ENCODE data around the gene CISH.

The CISH gene

GRCh38 chr3:50650018-50650417, 38.4 kb upstream of the CISH start:
- no peak overlapping the region for H3K4me3 ChIP-seq (ENCODE audit: low read length)
- no peak for TF ChIP-seq CTCF (IDR thresholded peaks at IDR 0.05; ENCODE audit: low read depth, low read length, poor library complexity, severe bottlenecking)
- TF ChIP-seq EZH2phosphoT487 (IDR thresholded peaks at IDR 0.05; ENCODE audit: borderline replicate concordance, low read length): no peak
- H3K4me1 ChIP-seq (ENCODE audit: control insufficient read depth, low read length): no peaks in the 10 kb centered on the region
- no peak overlapping the region for H3K4me2 ChIP-seq (ENCODE audit: low read length)
- no peaks in the 10 kb centered on the region for H3K9me2 ChIP-seq (replicated peaks; ENCODE audit: control insufficient read depth, low read length)
- no peaks in the 10 kb centered on the region for H3K27me3 ChIP-seq (ENCODE audit: control insufficient read depth, low read length)
- H3K9me3 ChIP-seq (ENCODE audit: control insufficient read depth, insufficient read depth, low read length): no peaks in the 10 kb centered on the region
- no peaks in the 10 kb centered on the region for H3K36me3 ChIP-seq (ENCODE audit: control insufficient read depth, low read length)
- H3F3A ChIP-seq (ENCODE audit: control insufficient read depth, insufficient read depth): no peaks in the 10 kb centered on the region
- H3K79me2 ChIP-seq (ENCODE audit: control insufficient read depth, low read length): no peaks in the 10 kb centered on the region
- H3K27ac ChIP-seq (ENCODE audit: low read depth, low read length): no peak overlapping the region
- H4K20me1 ChIP-seq (ENCODE audit: control insufficient read depth, insufficient read depth, low read depth, low read length): no peaks in the 10 kb centered on the region

GRCh38 chr3:50649451-50649931, 37.9 kb upstream of the CISH start:
- Histone ChIP-seq H3K4me3 (ENCODE audit: low read length) (no peak overlapping the region), H3K27ac (ENCODE audit: low read depth, low read length) (no peak overlapping the region), H3K27me3 (ENCODE audit: control insufficient read depth, low read length) (no peaks in the 10 kb centered on the region), H3F3A (ENCODE audit: control insufficient read depth, insufficient read depth) (no peaks in the 10 kb centered on the region), H3K36me3 (ENCODE audit: control insufficient read depth, low read length) (no peaks in the 10 kb centered on the region), H4K20me1 (ENCODE audit: control insufficient read depth, insufficient read depth, low read depth, low read length) (no peaks in the 10 kb centered on the region), H3K9me2 (replicated peaks; ENCODE audit: control insufficient read depth, low read length) (no peaks in the 10 kb centered on the region), H3K79me2 (ENCODE audit: control insufficient read depth, low read length) (no peaks in the 10 kb centered on the region), H3K4me2 (ENCODE audit: low read length) (no peak overlapping the region), H3K9me3 (ENCODE audit: control insufficient read depth, insufficient read depth, low read length) (no peaks in the 10 kb centered on the region), H3K4me1 (ENCODE audit: control insufficient read depth, low read length) (no peaks in the 10 kb centered on the region)
- TF ChIP-seq CTCF (IDR thresholded peaks at IDR 0.05; ENCODE audit: low read depth, low read length, poor library complexity, severe bottlenecking) (no peak), EZH2phosphoT487 (IDR thresholded peaks at IDR 0.05; ENCODE audit: borderline replicate concordance, low read length) (no peak)

GRCh38 chr3:50648944-50649343, 37.4 kb upstream of the CISH start:
- Histone ChIP-seq H3K4me2 (ENCODE audit: low read length) (no peak overlapping the region), H4K20me1 (ENCODE audit: control insufficient read depth, insufficient read depth, low read depth, low read length) (no peaks in the 10 kb centered on the region), H3K9me2 (replicated peaks; ENCODE audit: control insufficient read depth, low read length) (no peaks in the 10 kb centered on the region), H3K4me1 (ENCODE audit: control insufficient read depth, low read length) (no peaks in the 10 kb centered on the region), H3K79me2 (ENCODE audit: control insufficient read depth, low read length) (no peaks in the 10 kb centered on the region), H3K27me3 (ENCODE audit: control insufficient read depth, low read length) (no peaks in the 10 kb centered on the region), H3K4me3 (ENCODE audit: low read length) (no peak overlapping the region), H3K9me3 (ENCODE audit: control insufficient read depth, insufficient read depth, low read length) (no peaks in the 10 kb centered on the region), H3K27ac (ENCODE audit: low read depth, low read length) (no peak overlapping the region), H3K36me3 (ENCODE audit: control insufficient read depth, low read length) (no peaks in the 10 kb centered on the region), H3F3A (ENCODE audit: control insufficient read depth, insufficient read depth) (no peaks in the 10 kb centered on the region)
- TF ChIP-seq EZH2phosphoT487 (IDR thresholded peaks at IDR 0.05; ENCODE audit: borderline replicate concordance, low read length): no peak
- no peak for TF ChIP-seq CTCF (IDR thresholded peaks at IDR 0.05; ENCODE audit: low read depth, low read length, poor library complexity, severe bottlenecking)

Data from DOHH2 (cell line).